Keratinocyte (primary cell): ENCODE data around the gene NELL2.

ENCODE experiments used
- EZH2 ChIP-seq: IDR thresholded peaks from one replicate; pipeline ENCODE4 v1.6.1; 2012; ENCODE audit warnings: inconsistent platforms, mild to moderate bottlenecking, low read length, moderate library complexity
- TF ChIP-seq, protein P1 (sequence below), 3 experiments: IDR thresholded peaks in 1 of 3; conservative IDR thresholded peaks in 1 of 3; optimal IDR thresholded peaks in 1 of 3; 2 replicates in 2 of 3; 3 replicates in 1 of 3; pipeline versions ENCODE3 to v1.5.1; 2011; ENCODE audit warnings: low read length in 3 of 3, mild to moderate bottlenecking in 3 of 3, moderate library complexity in 2 of 3, control low read depth in 1 of 3, inconsistent platforms in 1 of 3; ENCODE audit not compliant: insufficient read depth in 2 of 3; ENCODE audit errors: extremely low read depth in 1 of 3

DNA sequence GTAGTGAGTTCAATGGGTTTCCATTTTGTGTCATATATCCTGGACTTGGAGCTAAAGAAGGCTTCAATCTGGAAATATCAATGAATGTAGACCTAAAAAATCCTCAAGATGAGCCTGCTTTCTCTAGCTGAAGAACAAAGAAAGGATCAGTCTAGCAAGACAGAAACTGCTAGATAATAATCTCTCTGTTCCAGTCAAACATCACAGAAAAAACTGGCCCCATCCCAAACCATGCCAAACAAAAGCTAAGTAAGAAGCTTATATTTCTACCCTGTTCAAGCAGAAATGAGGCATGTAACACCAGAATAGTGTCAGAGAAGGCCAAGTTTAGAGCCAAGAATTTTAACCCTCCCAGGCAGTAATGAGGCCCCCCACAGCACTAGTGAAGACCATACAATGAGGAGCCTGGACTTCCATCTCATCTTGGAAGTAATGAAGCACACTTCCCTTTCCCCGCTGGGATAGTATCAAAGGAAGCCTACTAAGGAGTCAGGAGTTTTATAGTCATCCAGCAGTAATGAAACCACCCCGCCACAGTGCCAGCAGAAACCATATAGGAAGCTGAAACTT, 95.8 kb downstream of the NELL2 start:
- no peak for TF ChIP-seq EZH2
- TF ChIP-seq, protein P1, sequence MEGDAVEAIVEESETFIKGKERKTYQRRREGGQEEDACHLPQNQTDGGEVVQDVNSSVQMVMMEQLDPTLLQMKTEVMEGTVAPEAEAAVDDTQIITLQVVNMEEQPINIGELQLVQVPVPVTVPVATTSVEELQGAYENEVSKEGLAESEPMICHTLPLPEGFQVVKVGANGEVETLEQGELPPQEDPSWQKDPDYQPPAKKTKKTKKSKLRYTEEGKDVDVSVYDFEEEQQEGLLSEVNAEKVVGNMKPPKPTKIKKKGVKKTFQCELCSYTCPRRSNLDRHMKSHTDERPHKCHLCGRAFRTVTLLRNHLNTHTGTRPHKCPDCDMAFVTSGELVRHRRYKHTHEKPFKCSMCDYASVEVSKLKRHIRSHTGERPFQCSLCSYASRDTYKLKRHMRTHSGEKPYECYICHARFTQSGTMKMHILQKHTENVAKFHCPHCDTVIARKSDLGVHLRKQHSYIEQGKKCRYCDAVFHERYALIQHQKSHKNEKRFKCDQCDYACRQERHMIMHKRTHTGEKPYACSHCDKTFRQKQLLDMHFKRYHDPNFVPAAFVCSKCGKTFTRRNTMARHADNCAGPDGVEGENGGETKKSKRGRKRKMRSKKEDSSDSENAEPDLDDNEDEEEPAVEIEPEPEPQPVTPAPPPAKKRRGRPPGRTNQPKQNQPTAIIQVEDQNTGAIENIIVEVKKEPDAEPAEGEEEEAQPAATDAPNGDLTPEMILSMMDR (optimal IDR thresholded peaks at IDR 0.05 in 1 of 3, IDR thresholded peaks at IDR 0.05 in 1 of 3, conservative IDR thresholded peaks at IDR 0.05 in 1 of 3; ENCODE audit: extremely low read depth in 1 of 3, insufficient read depth in 2 of 3, low read length in 3 of 3), result no peak
